Measurements from ENCODE around the gene WDR27. TPM values are rescaled to one million over a fixed set of nuclear protein-coding genes. Genes with fewer than 3 reads are reported as not detected.
"Not testable (repeated sequence)": the region's sequence is repeated elsewhere in the genome, so short reads cannot be mapped to it uniquely, and the experiment has no call there.

WDR27 gene
- total RNA-seq, 3 donors from 2014 or later, result 30.9 to 60.5 (median 49.1) TPM

DNA sequence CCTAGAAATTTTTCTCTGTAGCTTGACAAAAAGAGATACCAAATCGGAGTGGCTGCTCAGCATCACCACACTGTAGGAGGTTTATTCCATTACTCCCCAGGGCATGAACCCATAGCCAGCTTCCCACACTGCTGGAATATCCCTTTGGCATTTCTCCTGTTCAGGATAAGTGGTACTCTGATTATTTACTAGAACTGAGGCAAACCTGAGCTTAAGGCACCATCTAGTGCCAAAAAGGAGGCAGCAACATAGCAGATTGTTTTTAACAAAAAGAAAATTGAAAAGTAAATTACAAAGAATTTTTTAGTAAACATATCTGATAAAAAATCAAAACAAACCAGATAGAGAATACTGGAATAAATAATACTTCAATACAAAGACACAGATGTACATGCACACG is 181.7 kb downstream of the WDR27 start:
- intact Hi-C loops (cut with DNase I, micrococcal nuclease), result no loop called here
- ATAC-seq (no peak), DNase-seq (no peak)
- Histone ChIP-seq H3K4me3 (no peak overlapping the region), H3K9me3 (peaks cover 14% of the 10 kb centered on the region), H3K36me3 (ENCODE audit: low read depth) (no peaks in the 10 kb centered on the region), H3K4me1 (ENCODE audit: low read depth) (no peaks in the 10 kb centered on the region)
- no peak for TF ChIP-seq CTCF (IDR thresholded peaks at IDR 0.05)

- intact Hi-C loops (cut with DNase I, micrococcal nuclease), result no loop called here
- no peaks in the 10 kb centered on the region for H3K36me3 ChIP-seq (ENCODE audit: low read depth)
- ATAC-seq (no peak), DNase-seq (no peak)
- no peak overlapping the region for H3K4me3 ChIP-seq
- H3K4me1 ChIP-seq (ENCODE audit: low read depth), result no peaks in the 10 kb centered on the region
- no peak for TF ChIP-seq CTCF (IDR thresholded peaks at IDR 0.05)
- H3K9me3 ChIP-seq, result peaks cover 14% of the 10 kb centered on the region
Observed at GRCh38 chr6:169518451-169518850, 183.4 kb downstream of the WDR27 start.

GRCh38 chr6:169513478-169514193 is 188.2 kb downstream of the WDR27 start:
- intact Hi-C loops (cut with DNase I, micrococcal nuclease), result no loop called here

DNA sequence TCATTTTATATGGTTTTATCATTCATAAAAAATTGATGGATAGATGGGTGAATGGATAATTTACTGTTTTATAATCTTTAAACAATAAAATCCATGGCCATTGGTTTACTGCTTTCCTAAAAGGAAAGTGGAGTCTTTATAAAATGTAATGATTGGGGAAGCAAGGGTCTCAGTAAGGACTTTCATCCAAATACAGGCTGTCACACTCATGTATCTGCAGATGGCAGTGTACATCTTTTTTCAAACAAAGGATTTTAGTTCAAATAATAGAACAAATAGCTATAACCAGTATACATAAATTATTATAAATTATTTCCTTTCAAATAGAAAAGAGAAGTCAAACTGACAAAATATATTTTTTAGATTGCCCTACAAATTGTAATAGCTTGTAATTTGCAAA is 190.0 kb downstream of the WDR27 start:
- H3K36me3 ChIP-seq (ENCODE audit: low read depth); intact Hi-C loops (cut with DNase I, micrococcal nuclease); H3K4me3 ChIP-seq; DNase-seq; H3K9me3 ChIP-seq; H3K4me1 ChIP-seq (ENCODE audit: low read depth); ATAC-seq: not testable (repeated sequence)

More at GRCh38 chr6:169513478-169514193, 188.2 kb downstream of the WDR27 start:
- Histone ChIP-seq H3K4me1 (ENCODE audit: low read depth) (no peaks in the 10 kb centered on the region), H3K36me3 (ENCODE audit: low read depth) (no peaks in the 10 kb centered on the region), H3K9me3 (peaks cover 11% of the 10 kb centered on the region), H3K4me3 (no peak overlapping the region)
- ATAC-seq (no peak), DNase-seq (no peak)
- TF ChIP-seq CTCF (IDR thresholded peaks at IDR 0.05), result no peak

DNA sequence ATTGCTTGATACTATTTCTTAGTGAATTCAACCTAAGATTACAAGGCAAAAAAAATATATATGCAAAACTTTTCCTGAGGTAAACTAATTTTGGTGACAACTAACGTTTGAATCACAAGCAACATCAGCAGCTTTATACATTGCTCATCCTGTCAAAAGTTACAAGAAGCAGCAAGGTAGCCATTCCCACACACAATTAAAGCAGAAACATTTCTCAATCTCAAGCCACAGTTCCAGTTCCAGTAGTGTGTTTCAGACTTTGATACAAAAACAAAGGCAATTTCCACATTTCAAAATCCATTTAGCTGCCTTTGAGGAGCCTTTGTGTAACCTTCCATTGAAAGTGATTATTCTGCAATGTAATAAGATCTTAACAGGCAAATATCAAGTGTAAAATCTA is 191.0 kb downstream of the WDR27 start:
- DNase-seq (no peak), ATAC-seq (no peak)
- Histone ChIP-seq H3K4me3 (no peak overlapping the region), H3K36me3 (ENCODE audit: low read depth) (no peaks in the 10 kb centered on the region), H3K4me1 (ENCODE audit: low read depth) (no peaks in the 10 kb centered on the region), H3K9me3 (peaks cover 4% of the 10 kb centered on the region)
- TF ChIP-seq CTCF (IDR thresholded peaks at IDR 0.05), result no peak
- intact Hi-C loops (cut with DNase I, micrococcal nuclease), result no loop called here

- ATAC-seq (no peak), DNase-seq (no peak)
- no peaks in the 10 kb centered on the region for H3K4me1 ChIP-seq (ENCODE audit: low read depth)
- H3K36me3 ChIP-seq (ENCODE audit: low read depth), result no peaks in the 10 kb centered on the region
- intact Hi-C loops (cut with DNase I, micrococcal nuclease), result no loop called here
- no peak overlapping the region for H3K4me3 ChIP-seq
- TF ChIP-seq CTCF (IDR thresholded peaks at IDR 0.05), result no peak
- H3K9me3 ChIP-seq, result peaks cover 4% of the 10 kb centered on the region
Observed at GRCh38 chr6:169508452-169508851, 193.4 kb downstream of the WDR27 start.

Measured in mucosa of descending colon (tissue), 3 donors.